HepG2 (cell line): ENCODE data around the gene ZNF284. TPM values are rescaled to one million over a fixed set of nuclear protein-coding genes. Genes with fewer than 3 reads are reported as not detected.
A peak's percentile ranks its signal among the peaks of the same experiment; 100 is the strongest.

Experiments used
- ATM ChIP-seq: fragments of 450-650 bp; IDR thresholded peaks from 2 replicates; pipeline ENCODE4 v1.7.1; 2017; ENCODE audit warnings: mild to moderate bottlenecking, borderline replicate concordance
- CREB1 ChIP-seq, 2 experiments: fragments of 450-650 bp in 1 of 2; IDR thresholded peaks; 2 replicates each; pipeline ENCODE4 v1.6.1; 2016 to 2017; ENCODE audit warnings: control low read depth in 1 of 2, mild to moderate bottlenecking in 1 of 2, missing compliant biosample characterization in 1 of 2, missing genetic modification characterization in 1 of 2
- FOXM1 ChIP-seq: sonication (generic); formaldehyde crosslinking; IDR thresholded peaks from 2 replicates; pipeline ENCODE4 v1.5.0; 2020; ENCODE audit warnings: missing genetic modification reagents
- FUBP1 ChIP-seq: sonication (generic); formaldehyde crosslinking; IDR thresholded peaks from 2 replicates; pipeline ENCODE4 v1.5.1; 2020; ENCODE audit warnings: missing genetic modification reagents, mild to moderate bottlenecking, borderline replicate concordance
- HIVEP1 ChIP-seq: sonication (generic); formaldehyde crosslinking; IDR thresholded peaks from 2 replicates; pipeline ENCODE4 v1.4.0; 2020; ENCODE audit warnings: mild to moderate bottlenecking, missing genetic modification reagents
- MBNL3 ChIP-seq: fragments of 250-450 bp; sonication (Bioruptor Pico); conservative IDR thresholded peaks from 2 replicates; pipeline ENCODE4 v1.8.0; 2022; ENCODE audit warnings: mild to moderate bottlenecking, inconsistent platforms
- MEF2D ChIP-seq: sonication (generic); formaldehyde crosslinking; IDR thresholded peaks from 2 replicates; pipeline ENCODE4 v1.5.1; 2020; ENCODE audit warnings: mild to moderate bottlenecking, missing genetic modification reagents
- MLXIP ChIP-seq: sonication (generic); formaldehyde crosslinking; IDR thresholded peaks from 2 replicates; pipeline ENCODE4 v1.9.0; 2021; ENCODE audit warnings: missing genetic modification reagents, borderline replicate concordance
- MNT ChIP-seq: fragments of 450-650 bp; IDR thresholded peaks from 2 replicates; pipeline ENCODE4 v1.6.1; 2016
- NONO ChIP-seq, 2 experiments: fragments of 450-650 bp in 1 of 2; sonication (generic) in 1 of 2; formaldehyde crosslinking in 1 of 2; IDR thresholded peaks in 1 of 2; conservative IDR thresholded peaks in 1 of 2; 2 replicates each; pipeline versions ENCODE4 v1.6.1 to v1.8.0; 2017 to 2022; ENCODE audit warnings: mild to moderate bottlenecking in 1 of 2, missing genetic modification reagents in 1 of 2, moderate library complexity in 1 of 2
- POLR2AphosphoS2 ChIP-seq: IDR thresholded peaks from 2 replicates; pipeline ENCODE4 v1.6.1; 2011; ENCODE audit warnings: low read depth, low read length, improper control_type of control experiment
- TCF12 ChIP-seq, 2 experiments: fragments of 450-650 bp in 1 of 2; sonication (generic) in 1 of 2; formaldehyde crosslinking in 1 of 2; IDR thresholded peaks; 2 replicates each; pipeline versions ENCODE4 v1.6.1 to v1.8.0; 2017 to 2022; ENCODE audit warnings: antibody characterized with exemption in 1 of 2, mild to moderate bottlenecking in 1 of 2, missing genetic modification reagents in 1 of 2, moderate library complexity in 1 of 2
- ZBTB20 ChIP-seq: sonication (generic); formaldehyde crosslinking; IDR thresholded peaks from 2 replicates; pipeline ENCODE4 v1.8.1; 2023; ENCODE audit warnings: missing genetic modification reagents, low read depth, mild to moderate bottlenecking, borderline replicate concordance
- ZBTB33 ChIP-seq: sonication (generic); formaldehyde crosslinking; IDR thresholded peaks from 2 replicates; pipeline ENCODE4 v1.4.0; 2020; ENCODE audit warnings: missing genetic modification reagents
- ZNF329 ChIP-seq: sonication (generic); formaldehyde crosslinking; IDR thresholded peaks from 2 replicates; pipeline ENCODE4 v1.9.0; 2021; ENCODE audit warnings: low read depth, mild to moderate bottlenecking, missing genetic modification reagents
- ZNF34 ChIP-seq: sonication (generic); formaldehyde crosslinking; IDR thresholded peaks from 2 replicates; pipeline ENCODE4 v1.4.0; 2020; ENCODE audit warnings: mild to moderate bottlenecking, missing genetic modification reagents, borderline replicate concordance
- ZNF414 ChIP-seq: sonication (generic); formaldehyde crosslinking; IDR thresholded peaks from 2 replicates; pipeline ENCODE4 v1.5.0; 2020; ENCODE audit warnings: missing genetic modification reagents
- ZNF619 ChIP-seq: sonication (generic); formaldehyde crosslinking; IDR thresholded peaks from 2 replicates; pipeline ENCODE4 v1.4.0; 2020; ENCODE audit warnings: mild to moderate bottlenecking, missing genetic modification reagents
- ZNF792 ChIP-seq: IDR thresholded peaks from 2 replicates; pipeline ENCODE4 v1.6.1; 2016
- polyA plus RNA-seq, 8 experiments: library from polyadenylated mRNA; depleted of rRNA in 3 of 8; stranded (reverse) in 7 of 8; unstranded in 1 of 8; fragments of >200 nt; fragmentation: Illumina TruSeq in 4 of 8; extraction: Trizol in 4 of 8; gene quantifications; 2 replicates each; pipeline versions ENCODE4 v1.2.1 to v1.2.3, GENCODE V29; 2011 to 2016; ENCODE audit warnings: low read depth in 4 of 8, missing spikeins in 1 of 8, mixed read lengths in 1 of 8; ENCODE audit not compliant: insufficient read depth in 1 of 8
- total RNA-seq, 5 experiments: library from RNA; depleted of rRNA; stranded (reverse); fragments of >200 nt; fragmentation: Illumina TruSeq; extraction: Trizol; gene quantifications; 2 replicates each; pipeline ENCODE4 v1.2.3, GENCODE V29; 2016; ENCODE audit warnings: low read depth in 1 of 5

Gene ZNF284
- total and polyA plus RNA-seq, 2 of the 13 experiments (the other 11 are each of a cell fraction or from before 2014, with no cell fraction given), result 1.2 to 2.3 TPM

- TF ChIP-seq FOXM1 (CRISPR knock-in tag) (no peak), ZNF329 (CRISPR knock-in tag) (no peak), MNT (no peak), MBNL3 (no peak), ZBTB33 (CRISPR knock-in tag) (peak; percentile 29; the same call in 1 of the 2 replicates), ZNF619 (no peak), ZNF34 (CRISPR knock-in tag) (no peak), HIVEP1 (CRISPR knock-in tag) (no peak), ZBTB20 (CRISPR knock-in tag) (no peak), NONO (IDR thresholded peaks at IDR 0.05) (no peak), NONO (CRISPR knock-in tag; conservative IDR thresholded peaks at IDR 0.05) (no peak; the same call in 1 of the 2 replicates), MEF2D (CRISPR knock-in tag) (no peak), ATM (no peak), TCF12 (IDR thresholded peaks at IDR 0.05) (no peak), TCF12 (CRISPR knock-in tag; IDR thresholded peaks at IDR 0.05) (no peak), MLXIP (CRISPR knock-in tag) (no peak), ZNF414 (no peak), ZNF792 (CRISPR knock-in tag) (0 out of 2 replicates have a peak, but pooled peaks have one; percentile 27), FUBP1 (no peak), CREB1 (IDR thresholded peaks at IDR 0.05) (no peak), CREB1 (CRISPR knock-in tag; IDR thresholded peaks at IDR 0.05) (peak; percentile 90), POLR2AphosphoS2 (no peak)
These were observed 20.1 kb upstream of the ZNF284 start, which contains the start of gene ZNF223 (continued) for GRCh38 chr19:44051650-44052402.
